ENCODE data around the gene SH3D19.
A peak's percentile ranks its signal among the peaks of the same experiment; 100 is the strongest.
"Not testable (repeated sequence)": the region's sequence is repeated elsewhere in the genome, so short reads cannot be mapped to it uniquely, and the experiment has no call there.

The SH3D19 gene

DNA sequence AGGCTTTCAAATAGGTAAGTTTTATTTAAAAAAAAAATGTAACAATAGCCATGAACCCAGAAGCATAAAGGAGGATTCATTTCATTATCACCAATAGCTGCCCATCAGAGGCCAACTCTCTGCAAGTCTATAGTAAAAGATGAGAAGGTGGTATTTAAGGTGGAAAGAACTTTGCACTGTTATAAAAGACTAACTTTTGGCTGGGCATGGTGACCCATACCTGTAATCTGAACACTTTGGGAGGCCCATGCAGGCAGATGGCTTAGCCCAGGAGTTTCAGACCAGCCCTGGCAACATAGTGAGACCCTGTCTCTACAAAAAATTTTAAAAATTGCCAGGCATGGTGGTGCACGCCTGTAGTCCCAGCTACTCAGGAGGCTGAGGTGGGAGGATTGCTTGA is 182.6 kb downstream of the SH3D19 start:
- no peak for DNase-seq

DNA sequence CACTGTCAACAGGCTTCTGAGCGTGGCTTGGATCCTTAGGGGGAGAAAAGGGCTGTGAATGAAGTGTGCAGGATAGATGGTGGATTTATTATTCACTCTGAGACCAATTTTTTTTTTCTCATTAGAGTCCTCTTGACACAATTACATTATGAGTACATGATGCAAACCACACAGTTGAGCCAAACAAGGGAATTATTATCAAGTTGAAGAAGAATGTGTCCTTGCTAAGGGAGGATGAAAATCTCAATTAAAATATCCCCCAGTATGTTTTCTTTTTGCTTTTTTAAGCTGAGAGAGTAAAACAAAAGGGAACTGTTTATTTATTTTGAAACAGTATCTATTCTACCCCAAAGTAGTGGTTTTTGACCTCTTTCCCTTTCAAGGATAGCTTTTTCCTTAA is 185.6 kb downstream of the SH3D19 start:
- DNase-seq = no peak

- DNase-seq = not testable (repeated sequence)
These were observed 189.4 kb downstream of the SH3D19 start for GRCh38 chr4:151136048-151136447.

DNA sequence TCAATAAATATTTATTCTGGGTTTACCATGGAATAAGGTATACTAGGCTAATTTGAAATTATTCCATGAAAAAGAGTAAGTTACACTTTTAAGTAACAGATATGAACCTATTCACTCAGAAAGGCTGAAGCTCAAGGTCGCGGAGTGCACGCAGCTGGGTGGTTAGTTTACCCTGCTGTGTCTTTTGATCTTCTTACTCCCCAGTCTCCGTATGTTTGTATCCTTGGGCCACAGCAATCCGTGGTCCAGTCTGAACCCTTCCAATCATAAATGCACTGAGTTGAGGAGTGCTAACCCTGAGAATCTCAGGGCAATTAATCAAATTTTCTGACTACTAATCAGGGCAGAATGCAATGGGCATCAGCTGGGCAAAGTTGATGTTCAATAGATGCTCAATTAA is 192.1 kb downstream of the SH3D19 start:
- DNase-seq = no peak

- DNase-seq = no peak
These were observed 195.6 kb downstream of the SH3D19 start for GRCh38 chr4:151129796-151130195.

DNA sequence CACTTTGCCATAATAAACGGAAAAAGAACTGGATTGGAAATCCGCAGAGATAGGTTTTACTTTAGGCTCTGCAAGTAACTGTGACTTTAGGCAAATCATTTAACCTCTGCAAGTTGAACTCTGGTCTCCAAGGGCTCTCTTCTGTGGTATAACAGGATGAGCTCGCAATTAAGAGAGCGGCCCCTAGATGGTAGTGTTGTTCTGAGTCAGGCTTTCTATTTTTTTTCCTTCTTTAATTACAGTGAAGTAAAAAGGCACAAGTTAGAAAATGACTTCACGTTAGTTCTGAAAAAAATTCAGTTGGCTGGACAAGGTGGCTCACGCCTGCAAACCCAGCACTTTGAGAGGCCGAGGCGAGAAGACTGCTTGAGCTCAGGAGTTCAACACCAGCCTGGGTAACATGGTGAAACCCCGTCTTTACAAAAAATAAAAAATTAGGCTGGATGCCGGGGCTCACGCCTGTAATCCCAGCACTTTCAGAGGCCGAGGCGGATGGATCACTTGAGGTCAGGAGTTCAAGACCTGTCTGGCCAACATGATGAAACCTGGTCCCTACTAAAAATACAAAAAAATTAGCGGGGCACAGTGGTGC is 207.9 kb downstream of the SH3D19 start:
- peak; percentile 31 for DNase-seq

DNA sequence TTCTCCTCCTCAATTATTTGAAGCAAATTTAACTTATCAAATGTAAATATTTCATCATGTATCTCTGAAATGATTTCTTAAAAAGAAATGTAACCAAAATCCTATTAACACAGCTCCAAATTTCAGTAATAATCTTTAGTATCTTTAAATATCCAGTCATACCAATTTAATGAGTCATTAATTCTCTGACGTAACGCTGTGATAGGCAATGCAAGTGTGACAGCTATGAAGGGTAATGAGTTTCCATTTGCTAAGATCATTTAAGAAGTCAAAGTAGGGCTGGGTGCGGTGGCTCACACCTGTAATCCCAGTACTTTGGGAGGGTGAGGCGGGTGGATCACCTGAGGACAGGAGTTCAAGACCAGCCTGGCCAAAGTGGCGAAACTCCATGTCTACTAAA is 210.4 kb downstream of the SH3D19 start:
- DNase-seq = no peak

DNA sequence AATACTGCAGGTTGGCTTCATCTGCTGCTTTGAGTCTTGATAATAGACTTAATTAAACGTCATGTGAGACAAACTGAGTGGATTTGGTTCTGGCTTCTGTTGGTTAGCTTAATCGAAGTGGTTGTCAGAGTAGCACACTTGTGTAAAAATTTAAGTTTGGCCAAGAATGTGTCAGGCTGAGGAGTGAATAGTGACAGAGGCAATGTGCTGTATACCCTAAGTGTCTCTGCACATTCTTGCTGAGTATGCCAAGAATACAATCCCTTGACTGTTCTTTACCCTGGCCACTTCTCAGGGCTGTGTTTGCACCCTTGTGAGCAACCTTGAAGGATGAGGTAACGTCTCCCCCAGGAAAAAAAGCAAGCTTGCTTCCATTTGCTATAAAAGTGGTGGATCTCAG is 211.1 kb downstream of the SH3D19 start:
- no peak for DNase-seq

DNA sequence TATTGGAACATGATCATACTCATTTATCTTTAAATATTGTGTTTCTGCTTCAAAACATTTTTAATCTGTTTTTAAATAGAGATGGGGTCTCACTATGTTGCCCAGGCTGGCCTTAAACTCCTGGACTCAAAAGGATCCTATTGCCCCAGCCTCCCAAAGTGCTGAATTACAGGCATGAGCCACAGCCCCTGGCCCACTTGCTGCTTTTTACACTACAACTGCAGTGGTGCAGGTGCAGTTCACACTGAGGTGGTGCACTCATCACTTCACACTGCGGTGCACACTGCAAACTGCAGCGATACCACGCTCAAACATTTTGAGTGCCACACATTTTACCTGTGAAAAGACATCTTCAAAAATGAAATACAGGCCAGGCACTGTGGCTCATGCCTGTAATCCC is 215.2 kb downstream of the SH3D19 start:
- DNase-seq = no peak

DNA sequence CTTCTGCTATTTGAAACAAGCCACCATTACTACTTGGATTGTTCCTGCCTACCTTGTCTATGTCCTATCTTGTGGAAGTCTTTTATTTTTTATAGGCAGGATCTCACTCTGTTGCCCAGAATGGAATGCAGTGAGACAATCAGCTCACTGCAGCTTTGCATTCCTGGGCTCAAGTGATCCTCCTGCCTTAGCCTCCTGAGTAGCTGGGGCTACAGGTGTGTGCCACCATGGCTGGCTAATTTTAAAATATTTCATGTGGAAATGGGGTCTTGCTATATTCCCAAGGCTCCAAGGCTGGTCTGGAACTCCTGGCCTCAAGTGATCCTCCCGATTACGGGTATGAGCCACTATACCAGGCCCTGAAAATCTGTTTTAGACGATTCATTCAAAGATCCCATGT is 218.3 kb downstream of the SH3D19 start:
- DNase-seq = no peak

GRCh38 chr4:151105454-151106032 is 219.9 kb downstream of the SH3D19 start:
- no peak for DNase-seq

DNA sequence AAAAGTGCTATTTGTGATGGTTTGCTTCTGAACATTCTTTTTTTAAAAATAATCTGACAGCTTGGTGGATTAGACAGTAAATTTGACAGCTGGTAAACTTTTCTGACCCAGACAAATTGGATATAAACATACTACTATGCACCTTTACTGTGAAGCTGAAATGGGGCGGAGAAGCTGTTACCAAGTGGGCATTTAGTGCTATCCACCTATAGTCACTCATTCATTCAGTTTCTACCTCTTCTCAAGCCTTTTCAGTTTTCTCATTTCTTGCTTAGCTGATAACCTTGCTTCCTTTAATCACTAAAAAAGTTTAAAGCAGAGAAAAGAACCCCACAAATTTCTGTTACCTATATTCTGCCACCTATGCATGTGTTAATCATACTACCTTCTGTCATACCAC is 220.8 kb downstream of the SH3D19 start:
- DNase-seq = no peak

GRCh38 chr4:151103758-151104157 is 221.6 kb downstream of the SH3D19 start:
- no peak for DNase-seq

GRCh38 chr4:151100531-151100930 is 224.9 kb downstream of the SH3D19 start:
- DNase-seq = no peak

- DNase-seq = no peak
These were observed 225.4 kb downstream of the SH3D19 start for GRCh38 chr4:151099976-151100417.

DNA sequence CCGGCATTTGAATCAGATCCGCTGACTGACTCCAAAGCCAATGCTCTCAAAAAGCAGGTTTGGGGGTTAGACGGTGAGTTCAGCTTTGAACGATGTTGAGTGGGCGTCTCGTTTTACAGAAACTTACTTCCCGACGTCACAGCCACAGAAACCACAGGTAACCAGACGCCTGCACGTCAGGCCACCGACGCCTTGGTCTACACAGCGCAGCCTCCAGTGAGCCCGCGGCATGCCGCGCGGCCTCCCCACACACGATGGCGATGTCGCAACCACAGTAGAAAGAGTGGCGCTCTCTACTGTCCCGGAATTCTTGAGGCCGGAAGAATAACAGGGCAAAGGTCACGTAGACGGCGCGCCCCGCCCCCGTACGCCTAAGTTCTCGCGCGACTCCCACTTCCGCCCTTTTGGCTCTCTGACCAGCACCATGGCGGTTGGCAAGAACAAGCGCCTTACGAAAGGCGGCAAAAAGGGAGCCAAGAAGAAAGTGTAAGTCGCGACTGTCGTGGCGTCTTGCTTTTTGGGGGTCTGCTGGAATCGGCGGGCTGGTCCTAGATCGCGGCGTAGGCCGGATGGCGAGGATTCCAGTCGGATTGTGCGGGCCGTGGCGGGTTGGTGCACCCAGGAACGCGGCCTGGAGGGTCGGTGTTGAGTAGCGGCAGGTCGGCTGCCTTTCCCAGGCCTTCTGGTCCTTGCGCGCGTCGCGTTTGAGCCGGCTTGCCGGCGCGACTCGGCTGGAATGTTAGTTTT is 226.0 kb downstream of the SH3D19 start, which contains the start of gene RPS3A:
Gene RPS3A, plus strand, starts transcription at position 400 of the 747 bp plus-strand sequence. Its CDS starts 25 bp downstream, at position 425.
- DNase-seq = peak; percentile 56

DNA sequence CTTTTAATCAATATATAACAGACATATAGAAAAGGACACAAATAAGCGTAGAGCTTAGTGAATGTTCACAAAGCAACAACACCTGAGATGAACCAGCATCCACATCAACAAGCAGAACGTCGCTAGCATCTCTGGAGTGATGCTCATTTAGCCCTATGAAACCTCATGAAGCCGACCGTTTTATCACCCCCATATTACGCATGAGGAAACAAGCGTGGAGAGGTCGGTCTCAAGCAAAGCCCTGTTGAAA is 226.5 kb downstream of the SH3D19 start:
- DNase-seq = no peak

- DNase-seq = no peak
These were observed 227.6 kb downstream of the SH3D19 start for GRCh38 chr4:151097759-151098158.

DNA sequence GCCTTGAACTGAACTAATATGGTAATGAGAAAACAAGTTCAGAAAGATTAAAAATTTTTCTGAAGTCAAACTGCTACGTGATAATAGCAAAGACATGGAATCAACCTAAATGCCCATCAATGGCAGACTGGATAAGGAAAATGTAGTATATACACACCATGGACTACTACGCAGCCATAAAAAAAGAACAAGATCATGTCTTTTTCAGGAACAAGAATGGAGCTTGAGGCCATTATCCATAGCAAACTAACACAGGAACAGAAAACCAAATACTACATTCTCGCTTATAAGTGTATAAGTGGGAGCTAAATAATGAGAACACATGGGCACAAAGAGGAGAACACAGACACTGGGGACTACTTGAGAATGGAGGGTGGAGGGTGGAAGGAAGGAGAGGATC is 230.3 kb downstream of the SH3D19 start:
- DNase-seq = no peak

GRCh38 chr4:151094290-151094751 is 231.1 kb downstream of the SH3D19 start:
- no peak for DNase-seq

DNA sequence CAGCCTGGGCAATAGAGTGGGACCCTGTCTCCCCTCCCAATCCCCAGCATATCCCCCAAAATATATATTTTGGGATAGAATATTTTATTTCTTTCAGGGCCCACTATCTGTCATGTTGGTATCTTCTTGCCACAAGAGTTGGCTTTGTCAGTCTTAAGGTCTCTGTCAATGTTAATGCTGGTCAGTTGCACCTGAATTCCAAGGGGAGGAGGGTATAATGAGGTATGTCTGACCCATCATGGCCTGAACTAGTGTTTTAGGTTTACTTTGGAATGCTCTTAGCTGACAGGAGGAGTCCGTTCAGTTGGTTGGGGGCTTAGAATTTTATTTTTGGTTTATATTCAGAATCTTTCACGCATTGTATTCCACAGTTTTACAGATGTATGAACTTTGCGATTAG is 232.2 kb downstream of the SH3D19 start:
- DNase-seq = no peak

GRCh38 chr4:151092488-151092887 is 232.9 kb downstream of the SH3D19 start:
- DNase-seq = no peak

- DNase-seq = no peak
These were observed 234.4 kb downstream of the SH3D19 start for GRCh38 chr4:151091047-151091446.

DNA sequence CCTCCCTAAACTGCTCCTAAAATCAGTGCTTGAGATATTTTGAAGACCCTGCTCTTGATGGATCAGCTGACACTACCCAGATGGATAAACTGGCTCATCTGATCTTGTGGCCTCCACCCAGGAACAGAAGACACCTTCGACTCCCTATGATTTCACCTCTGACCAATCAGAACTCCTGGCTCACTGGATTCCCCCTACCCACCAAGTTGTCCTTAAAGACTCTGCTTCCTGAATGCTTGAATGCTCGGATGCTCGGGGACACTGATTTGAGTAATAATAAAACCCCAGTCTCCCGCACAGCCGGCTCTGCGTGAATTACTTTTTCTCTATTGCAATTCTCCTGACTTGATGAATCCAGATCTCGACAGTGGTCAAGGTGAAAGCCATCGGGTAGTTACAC is 237.9 kb downstream of the SH3D19 start:
- DNase-seq = no peak

- not testable (repeated sequence) for DNase-seq
These were observed 247.4 kb downstream of the SH3D19 start for GRCh38 chr4:151077978-151078377.

Data from NCI-H2081 treated with DMSO at 0.1 percent for 48 hours (cell line).